GM23338 (cell line): ENCODE measurements around the gene NFATC1. TPM values are rescaled to one million over a fixed set of nuclear protein-coding genes. Genes with fewer than 3 reads are reported as not detected.

Experiments
- ATAC-seq: fragments of 200-7000 bp; cut with Tn5 transposase; 3 replicates; pipeline ENCODE4 v1.9.1; 2020
- DNase-seq: peaks from one replicate; pipeline ENCODE4 v3.0.0-alpha.2; 2015; ENCODE audit warnings: low spot score
- H2AFZ ChIP-seq: fragments of 200-600 bp; sonication (generic); 2 replicates; pipeline ENCODE4 v1.8.0; 2016; ENCODE audit warnings: antibody characterized with exemption, mild to moderate bottlenecking, moderate library complexity
- H3F3A ChIP-seq: fragments of 200-600 bp; sonication (generic); replicated peaks from 2 replicates; pipeline ENCODE4 v1.8.0; 2017; ENCODE audit warnings: antibody characterized with exemption, mixed run types, low read depth
- H3K27ac ChIP-seq: fragments of 200-600 bp; sonication (generic); 2 replicates; pipeline ENCODE4 v1.6.1; 2016; ENCODE audit warnings: low read depth
- H3K27me3 ChIP-seq: fragments of 200-600 bp; sonication (generic); 2 replicates; pipeline ENCODE4 v1.8.0; 2016; ENCODE audit warnings: mild to moderate bottlenecking, mixed run types, moderate library complexity; ENCODE audit not compliant: insufficient read depth
- H3K36me3 ChIP-seq: fragments of 200-600 bp; sonication (generic); 2 replicates; pipeline ENCODE4 v1.8.0; 2016; ENCODE audit warnings: mild to moderate bottlenecking; ENCODE audit not compliant: insufficient read depth
- H3K4me1 ChIP-seq: fragments of 200-600 bp; sonication (generic); 2 replicates; pipeline ENCODE4 v1.8.0; 2016; ENCODE audit warnings: mild to moderate bottlenecking, moderate library complexity; ENCODE audit not compliant: insufficient read depth
- H3K4me2 ChIP-seq: fragments of 200-600 bp; sonication (generic); 2 replicates; pipeline ENCODE4 v1.7.1; 2017; ENCODE audit warnings: mixed run types
- H3K4me3 ChIP-seq: fragments of 200-600 bp; sonication (generic); 2 replicates; pipeline ENCODE4 v1.6.1; 2016; ENCODE audit warnings: mixed run types
- H3K79me2 ChIP-seq: fragments of 200-600 bp; sonication (generic); replicated peaks from 2 replicates; pipeline ENCODE4 v1.8.0; 2017; ENCODE audit warnings: mild to moderate bottlenecking; ENCODE audit not compliant: insufficient read depth
- H3K9me2 ChIP-seq: fragments of 200-600 bp; sonication (generic); 2 replicates; pipeline ENCODE4 v1.8.0; 2017; ENCODE audit not compliant: insufficient read depth
- H4K20me1 ChIP-seq: fragments of 200-600 bp; sonication (generic); replicated peaks from 2 replicates; pipeline ENCODE4 v1.8.0; 2017; ENCODE audit warnings: mild to moderate bottlenecking; ENCODE audit not compliant: insufficient read depth
- H3K27ac Mint-ChIP-seq: 2 replicates; pipeline ENCODE4 v1.8.0; 2020; ENCODE audit warnings: inconsistent platforms, mild to moderate bottlenecking, moderate library complexity, mixed read lengths
- H3K27me3 Mint-ChIP-seq: 3 replicates; pipeline ENCODE4 v1.8.0; 2022; ENCODE audit warnings: low read depth, mild to moderate bottlenecking, moderate library complexity, mixed read lengths, inconsistent platforms; ENCODE audit not compliant: insufficient read depth, poor library complexity
- H3K36me3 Mint-ChIP-seq: 3 replicates; pipeline ENCODE4 v1.8.0; 2021; ENCODE audit warnings: low read depth, mild to moderate bottlenecking, inconsistent platforms, moderate library complexity, mixed read lengths
- H3K4me1 Mint-ChIP-seq: 3 replicates; pipeline ENCODE4 v1.8.0; 2020; ENCODE audit warnings: mild to moderate bottlenecking, inconsistent platforms, mixed read lengths
- H3K4me3 Mint-ChIP-seq: 3 replicates; pipeline ENCODE4 v1.8.0; 2021; ENCODE audit warnings: moderate library complexity, mild to moderate bottlenecking, inconsistent platforms, mixed read lengths
- H3K9me3 Mint-ChIP-seq: 3 replicates; pipeline ENCODE4 v1.8.0; 2020; ENCODE audit warnings: moderate library complexity, mild to moderate bottlenecking, inconsistent platforms, mixed read lengths
- EZH2phosphoT487 ChIP-seq: fragments of 200-600 bp; sonication (generic); IDR thresholded peaks from one replicate; pipeline ENCODE4 v1.8.1; 2018; ENCODE audit warnings: antibody characterized with exemption; ENCODE audit not compliant: unreplicated experiment
- NANOG ChIP-seq: IDR thresholded peaks from 2 replicates; pipeline ENCODE4 v1.6.1; 2016; ENCODE audit warnings: antibody characterized with exemption, borderline replicate concordance
- STAT1 ChIP-seq: IDR thresholded peaks from one replicate; pipeline ENCODE4 v1.6.1; 2016; ENCODE audit warnings: antibody characterized with exemption; ENCODE audit not compliant: unreplicated experiment
- ZNF114 ChIP-seq: fragments of 250-450 bp; sonication (Bioruptor Pico); IDR thresholded peaks from 2 replicates; pipeline ENCODE4 v1.5.0; 2020; ENCODE audit warnings: mild to moderate bottlenecking, moderate library complexity
- polyA plus RNA-seq: library from polyadenylated mRNA; unstranded; fragments of >200 nt; fragmentation: Nextera tagmentation; extraction: Ambion mirVana; gene quantifications from 2 replicates; pipeline ENCODE4 v1.2.1, GENCODE V29; 2016
- total RNA-seq: library from RNA; depleted of rRNA; stranded (reverse); fragments of >200 nt; shearing (Covaris generic); gene quantifications from 2 replicates; pipeline ENCODE4 v1.2.3, GENCODE V29; 2014
- TF ChIP-seq, protein P1 (sequence below), 2 experiments: fragments of 200-600 bp in 1 of 2; sonication (generic) in 1 of 2; conservative IDR thresholded peaks; 2 replicates each; pipeline versions ENCODE4 v1.5.1 to v1.6.1; 2016 to 2017; ENCODE audit warnings: antibody characterized with exemption in 2 of 2, low read depth in 2 of 2, mild to moderate bottlenecking in 2 of 2, moderate library complexity in 1 of 2
- TF ChIP-seq, protein P2 (sequence below): fragments of 250-450 bp; sonication (Bioruptor Pico); IDR thresholded peaks from 2 replicates; pipeline ENCODE4 v1.5.0; 2020; ENCODE audit warnings: mild to moderate bottlenecking, moderate library complexity

The NFATC1 gene
- total and polyA plus RNA-seq, 2 experiments from 2014 or later, result 3.9 to 6.4 TPM

DNA sequence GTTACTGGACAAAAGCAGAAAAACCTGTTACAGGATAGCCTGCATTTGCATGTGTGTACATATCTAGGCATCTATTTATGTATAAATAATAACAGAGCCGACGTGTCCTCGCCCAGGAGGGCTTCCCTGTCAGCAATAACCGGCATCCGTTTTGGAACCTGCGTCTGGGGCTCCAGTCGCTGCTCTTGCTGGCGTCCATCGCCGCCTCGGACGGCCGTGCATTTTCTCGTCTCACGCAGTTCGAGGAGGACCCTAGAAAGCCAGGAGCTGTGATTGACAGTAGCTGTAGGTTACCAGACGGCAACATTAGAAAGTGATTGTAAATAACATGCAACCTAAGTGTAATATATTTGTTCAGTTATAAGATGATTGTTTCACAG is 132.6 kb downstream of the NFATC1 start:
- TF ChIP-seq, protein P1, sequence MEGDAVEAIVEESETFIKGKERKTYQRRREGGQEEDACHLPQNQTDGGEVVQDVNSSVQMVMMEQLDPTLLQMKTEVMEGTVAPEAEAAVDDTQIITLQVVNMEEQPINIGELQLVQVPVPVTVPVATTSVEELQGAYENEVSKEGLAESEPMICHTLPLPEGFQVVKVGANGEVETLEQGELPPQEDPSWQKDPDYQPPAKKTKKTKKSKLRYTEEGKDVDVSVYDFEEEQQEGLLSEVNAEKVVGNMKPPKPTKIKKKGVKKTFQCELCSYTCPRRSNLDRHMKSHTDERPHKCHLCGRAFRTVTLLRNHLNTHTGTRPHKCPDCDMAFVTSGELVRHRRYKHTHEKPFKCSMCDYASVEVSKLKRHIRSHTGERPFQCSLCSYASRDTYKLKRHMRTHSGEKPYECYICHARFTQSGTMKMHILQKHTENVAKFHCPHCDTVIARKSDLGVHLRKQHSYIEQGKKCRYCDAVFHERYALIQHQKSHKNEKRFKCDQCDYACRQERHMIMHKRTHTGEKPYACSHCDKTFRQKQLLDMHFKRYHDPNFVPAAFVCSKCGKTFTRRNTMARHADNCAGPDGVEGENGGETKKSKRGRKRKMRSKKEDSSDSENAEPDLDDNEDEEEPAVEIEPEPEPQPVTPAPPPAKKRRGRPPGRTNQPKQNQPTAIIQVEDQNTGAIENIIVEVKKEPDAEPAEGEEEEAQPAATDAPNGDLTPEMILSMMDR (conservative IDR thresholded peaks at IDR 0.05; ENCODE audit: low read depth in 2 of 2), result no peak
- TF ChIP-seq EZH2phosphoT487, result no peak
- TF ChIP-seq, protein P2, sequence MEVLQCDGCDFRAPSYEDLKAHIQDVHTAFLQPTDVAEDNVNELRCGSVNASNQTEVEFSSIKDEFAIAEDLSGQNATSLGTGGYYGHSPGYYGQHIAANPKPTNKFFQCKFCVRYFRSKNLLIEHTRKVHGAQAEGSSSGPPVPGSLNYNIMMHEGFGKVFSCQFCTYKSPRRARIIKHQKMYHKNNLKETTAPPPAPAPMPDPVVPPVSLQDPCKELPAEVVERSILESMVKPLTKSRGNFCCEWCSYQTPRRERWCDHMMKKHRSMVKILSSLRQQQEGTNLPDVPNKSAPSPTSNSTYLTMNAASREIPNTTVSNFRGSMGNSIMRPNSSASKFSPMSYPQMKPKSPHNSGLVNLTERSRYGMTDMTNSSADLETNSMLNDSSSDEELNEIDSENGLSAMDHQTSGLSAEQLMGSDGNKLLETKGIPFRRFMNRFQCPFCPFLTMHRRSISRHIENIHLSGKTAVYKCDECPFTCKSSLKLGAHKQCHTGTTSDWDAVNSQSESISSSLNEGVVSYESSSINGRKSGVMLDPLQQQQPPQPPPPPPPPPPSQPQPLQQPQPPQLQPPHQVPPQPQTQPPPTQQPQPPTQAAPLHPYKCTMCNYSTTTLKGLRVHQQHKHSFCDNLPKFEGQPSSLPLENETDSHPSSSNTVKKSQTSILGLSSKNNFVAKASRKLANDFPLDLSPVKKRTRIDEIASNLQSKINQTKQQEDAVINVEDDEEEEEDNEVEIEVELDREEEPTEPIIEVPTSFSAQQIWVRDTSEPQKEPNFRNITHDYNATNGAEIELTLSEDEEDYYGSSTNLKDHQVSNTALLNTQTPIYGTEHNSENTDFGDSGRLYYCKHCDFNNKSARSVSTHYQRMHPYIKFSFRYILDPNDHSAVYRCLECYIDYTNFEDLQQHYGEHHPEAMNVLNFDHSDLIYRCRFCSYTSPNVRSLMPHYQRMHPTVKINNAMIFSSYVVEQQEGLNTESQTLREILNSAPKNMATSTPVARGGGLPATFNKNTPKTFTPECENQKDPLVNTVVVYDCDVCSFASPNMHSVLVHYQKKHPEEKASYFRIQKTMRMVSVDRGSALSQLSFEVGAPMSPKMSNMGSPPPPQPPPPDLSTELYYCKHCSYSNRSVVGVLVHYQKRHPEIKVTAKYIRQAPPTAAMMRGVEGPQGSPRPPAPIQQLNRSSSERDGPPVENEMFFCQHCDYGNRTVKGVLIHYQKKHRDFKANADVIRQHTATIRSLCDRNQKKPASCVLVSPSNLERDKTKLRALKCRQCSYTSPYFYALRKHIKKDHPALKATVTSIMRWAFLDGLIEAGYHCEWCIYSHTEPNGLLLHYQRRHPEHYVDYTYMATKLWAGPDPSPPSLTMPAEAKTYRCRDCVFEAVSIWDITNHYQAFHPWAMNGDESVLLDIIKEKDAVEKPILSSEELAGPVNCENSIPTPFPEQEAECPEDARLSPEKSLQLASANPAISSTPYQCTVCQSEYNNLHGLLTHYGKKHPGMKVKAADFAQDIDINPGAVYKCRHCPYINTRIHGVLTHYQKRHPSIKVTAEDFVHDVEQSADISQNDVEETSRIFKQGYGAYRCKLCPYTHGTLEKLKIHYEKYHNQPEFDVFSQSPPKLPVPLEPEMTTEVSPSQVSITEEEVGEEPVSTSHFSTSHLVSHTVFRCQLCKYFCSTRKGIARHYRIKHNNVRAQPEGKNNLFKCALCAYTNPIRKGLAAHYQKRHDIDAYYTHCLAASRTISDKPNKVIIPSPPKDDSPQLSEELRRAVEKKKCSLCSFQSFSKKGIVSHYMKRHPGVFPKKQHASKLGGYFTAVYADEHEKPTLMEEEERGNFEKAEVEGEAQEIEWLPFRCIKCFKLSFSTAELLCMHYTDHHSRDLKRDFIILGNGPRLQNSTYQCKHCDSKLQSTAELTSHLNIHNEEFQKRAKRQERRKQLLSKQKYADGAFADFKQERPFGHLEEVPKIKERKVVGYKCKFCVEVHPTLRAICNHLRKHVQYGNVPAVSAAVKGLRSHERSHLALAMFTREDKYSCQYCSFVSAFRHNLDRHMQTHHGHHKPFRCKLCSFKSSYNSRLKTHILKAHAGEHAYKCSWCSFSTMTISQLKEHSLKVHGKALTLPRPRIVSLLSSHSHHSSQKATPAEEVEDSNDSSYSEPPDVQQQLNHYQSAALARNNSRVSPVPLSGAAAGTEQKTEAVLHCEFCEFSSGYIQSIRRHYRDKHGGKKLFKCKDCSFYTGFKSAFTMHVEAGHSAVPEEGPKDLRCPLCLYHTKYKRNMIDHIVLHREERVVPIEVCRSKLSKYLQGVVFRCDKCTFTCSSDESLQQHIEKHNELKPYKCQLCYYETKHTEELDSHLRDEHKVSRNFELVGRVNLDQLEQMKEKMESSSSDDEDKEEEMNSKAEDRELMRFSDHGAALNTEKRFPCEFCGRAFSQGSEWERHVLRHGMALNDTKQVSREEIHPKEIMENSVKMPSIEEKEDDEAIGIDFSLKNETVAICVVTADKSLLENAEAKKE (CRISPR knock-in tag), result no peak
- TF ChIP-seq NANOG, result no peak
- no peak for TF ChIP-seq STAT1
- no peak for TF ChIP-seq ZNF114
- Histone ChIP-seq H3K27me3 (no peaks in the 10 kb centered on the region), H4K20me1 (no peaks in the 10 kb centered on the region), H3F3A (no peaks in the 10 kb centered on the region), H3K36me3 (no peaks in the 10 kb centered on the region), H3K4me3 (no peak overlapping the region), H3K79me2 (no peaks in the 10 kb centered on the region), H3K27ac (no peak overlapping the region), H2AFZ (no peak overlapping the region), H3K9me2 (no peaks in the 10 kb centered on the region), H3K4me1 (no peaks in the 10 kb centered on the region), H3K4me2 (no peak overlapping the region)
- peaks cover 18% of the 10 kb centered on the region for H3K27me3 Mint-ChIP-seq
- DNase-seq (no peak), ATAC-seq (no peak)
- no peak overlapping the region for H3K4me3 Mint-ChIP-seq
- H3K36me3 Mint-ChIP-seq, result no peaks in the 10 kb centered on the region
- H3K9me3 Mint-ChIP-seq, result no peaks in the 10 kb centered on the region
- H3K4me1 Mint-ChIP-seq, result peaks cover 8% of the 10 kb centered on the region
- H3K27ac Mint-ChIP-seq, result no peak overlapping the region
